Fibroblast of mammary gland (primary cell): ENCODE data around the gene TNK1.
A peak's percentile ranks its signal among the peaks of the same experiment; 100 is the strongest.

ENCODE experiments used
- DNase-seq: peaks from one replicate; pipeline ENCODE4 v3.0.0-alpha.2; 2010; ENCODE audit warnings: low read depth
- H3K4me3 ChIP-seq: 2 replicates; pipeline ENCODE4 v1.5.1; 2011; ENCODE audit warnings: low read depth, mild to moderate bottlenecking, low read length, moderate library complexity; ENCODE audit not compliant: control insufficient read depth
- TF ChIP-seq, protein P1 (sequence below): conservative IDR thresholded peaks from 2 replicates; pipeline ENCODE4 v1.5.1; 2011; ENCODE audit warnings: low read depth, low read length, inconsistent platforms; ENCODE audit not compliant: control insufficient read depth, insufficient read depth

TNK1 gene

DNA sequence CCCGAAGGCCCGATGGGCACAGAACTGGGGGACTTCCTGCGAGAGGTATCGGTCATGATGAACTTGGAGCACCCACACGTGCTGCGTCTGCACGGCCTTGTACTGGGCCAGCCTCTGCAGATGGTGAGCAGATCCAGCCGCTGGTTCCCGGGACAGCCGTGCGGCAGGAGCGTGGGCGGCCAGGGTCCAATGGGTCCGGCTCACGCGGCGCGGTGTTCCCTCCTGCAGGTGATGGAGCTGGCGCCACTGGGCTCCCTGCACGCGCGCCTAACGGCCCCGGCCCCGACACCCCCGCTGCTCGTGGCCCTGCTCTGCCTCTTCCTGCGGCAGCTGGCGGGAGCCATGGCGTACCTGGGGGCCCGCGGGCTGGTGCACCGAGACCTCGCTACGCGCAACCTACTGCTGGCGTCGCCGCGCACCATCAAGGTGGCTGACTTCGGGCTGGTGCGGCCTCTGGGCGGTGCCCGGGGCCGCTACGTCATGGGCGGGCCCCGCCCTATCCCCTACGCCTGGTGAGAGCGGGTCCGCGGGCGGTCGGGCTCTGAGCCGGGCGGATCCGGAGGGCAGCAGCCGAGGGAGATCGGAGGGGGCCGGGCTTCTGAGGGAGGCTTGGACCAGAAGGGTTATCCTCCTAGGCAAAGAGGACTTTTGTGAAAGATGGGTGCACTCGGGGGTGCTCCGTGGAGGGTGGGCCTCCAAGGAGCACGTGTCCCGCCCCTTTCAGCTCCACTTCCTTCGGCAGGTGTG is 3.0 kb downstream of the TNK1 start:
- no peak for DNase-seq
- TF ChIP-seq, protein P1, sequence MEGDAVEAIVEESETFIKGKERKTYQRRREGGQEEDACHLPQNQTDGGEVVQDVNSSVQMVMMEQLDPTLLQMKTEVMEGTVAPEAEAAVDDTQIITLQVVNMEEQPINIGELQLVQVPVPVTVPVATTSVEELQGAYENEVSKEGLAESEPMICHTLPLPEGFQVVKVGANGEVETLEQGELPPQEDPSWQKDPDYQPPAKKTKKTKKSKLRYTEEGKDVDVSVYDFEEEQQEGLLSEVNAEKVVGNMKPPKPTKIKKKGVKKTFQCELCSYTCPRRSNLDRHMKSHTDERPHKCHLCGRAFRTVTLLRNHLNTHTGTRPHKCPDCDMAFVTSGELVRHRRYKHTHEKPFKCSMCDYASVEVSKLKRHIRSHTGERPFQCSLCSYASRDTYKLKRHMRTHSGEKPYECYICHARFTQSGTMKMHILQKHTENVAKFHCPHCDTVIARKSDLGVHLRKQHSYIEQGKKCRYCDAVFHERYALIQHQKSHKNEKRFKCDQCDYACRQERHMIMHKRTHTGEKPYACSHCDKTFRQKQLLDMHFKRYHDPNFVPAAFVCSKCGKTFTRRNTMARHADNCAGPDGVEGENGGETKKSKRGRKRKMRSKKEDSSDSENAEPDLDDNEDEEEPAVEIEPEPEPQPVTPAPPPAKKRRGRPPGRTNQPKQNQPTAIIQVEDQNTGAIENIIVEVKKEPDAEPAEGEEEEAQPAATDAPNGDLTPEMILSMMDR = no peak
- H3K4me3 ChIP-seq = peak overlapping the region; percentile 22

- no peak for DNase-seq
- H3K4me3 ChIP-seq = peak overlapping the region; percentile 22
- TF ChIP-seq, protein P1 = no peak
Observed at GRCh38 chr17:7384489-7385081, 3.7 kb downstream of the TNK1 start.

DNA sequence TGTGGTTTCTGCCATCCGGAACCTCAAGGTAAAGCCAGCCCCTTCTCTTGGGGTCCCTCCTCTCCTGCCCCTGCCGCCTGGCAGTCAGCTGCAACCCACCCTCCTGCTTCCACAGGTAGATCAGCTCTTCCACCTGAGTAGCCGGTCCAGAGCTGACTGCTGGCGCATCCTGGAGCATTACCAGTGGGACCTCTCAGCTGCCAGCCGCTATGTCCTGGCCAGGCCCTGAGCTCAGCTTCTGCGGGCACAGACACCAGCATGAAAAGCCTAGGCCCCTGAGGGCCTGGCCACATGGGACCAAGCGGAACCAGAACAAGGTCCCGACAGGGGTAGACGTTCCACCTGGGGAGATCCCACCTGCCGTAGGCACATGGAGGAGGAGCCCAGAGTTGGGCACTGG is 8.0 kb downstream of the TNK1 start:
- TF ChIP-seq, protein P1 = no peak
- H3K4me3 ChIP-seq = no peak overlapping the region
- DNase-seq = no peak

- TF ChIP-seq, protein P1 = no peak
Observed at GRCh38 chr17:7389924-7390910, 9.3 kb downstream of the TNK1 start.

GRCh38 chr17:7391307-7391706 is 10.4 kb downstream of the TNK1 start:
- TF ChIP-seq, protein P1 = no peak
- DNase-seq = no peak
- H3K4me3 ChIP-seq = no peak overlapping the region

More at GRCh38 chr17:7389924-7390910, 9.3 kb downstream of the TNK1 start:
- no peak for DNase-seq
- no peak overlapping the region for H3K4me3 ChIP-seq
